ENCODE results near the gene TMEM179. TPM values are rescaled to one million over a fixed set of nuclear protein-coding genes. Genes with fewer than 3 reads are reported as not detected.
A peak's percentile ranks its signal among the peaks of the same experiment; 100 is the strongest.

Gene TMEM179
- total and polyA plus RNA-seq, 2 of the 13 experiments (the other 11 are each of a cell fraction or from before 2014, with no cell fraction given): not detected

- TF ChIP-seq ZBTB3 (CRISPR knock-in tag; IDR thresholded peaks at IDR 0.05; ENCODE audit: borderline replicate concordance, low read depth) (no peak), MTF2 (CRISPR knock-in tag; IDR thresholded peaks at IDR 0.05; ENCODE audit: borderline replicate concordance) (peak; percentile 65; the same call in 1 of the 2 replicates), ZNF687 (CRISPR knock-in tag; IDR thresholded peaks at IDR 0.05) (peak; percentile 75), GABPB1 (CRISPR knock-in tag; IDR thresholded peaks at IDR 0.05) (peak; percentile 51; the same call in 1 of the 2 replicates), FOSL2 (CRISPR knock-in tag; IDR thresholded peaks at IDR 0.05) (peak; percentile 40; the same call in 1 of the 2 replicates), SRSF9 (IDR thresholded peaks at IDR 0.05; ENCODE audit: borderline replicate concordance, insufficient read depth, low read depth, low read length, poor library complexity, severe bottlenecking) (no peak), ZSCAN5A (CRISPR knock-in tag; IDR thresholded peaks at IDR 0.05; ENCODE audit: borderline replicate concordance) (no peak), MIER3 (CRISPR knock-in tag; IDR thresholded peaks at IDR 0.05; ENCODE audit: borderline replicate concordance) (no peak), NPAS2 (CRISPR knock-in tag; IDR thresholded peaks at IDR 0.05; ENCODE audit: borderline replicate concordance) (no peak), BORCS8-MEF2B (CRISPR knock-in tag; IDR thresholded peaks at IDR 0.05) (peak; percentile 75; the same call in 1 of the 2 replicates), ZNF883 (CRISPR knock-in tag; IDR thresholded peaks at IDR 0.05; ENCODE audit: not compliant biosample characterization) (peak; percentile 21), THAP11 (CRISPR knock-in tag; IDR thresholded peaks at IDR 0.05) (0 out of 2 replicates have a peak, but pooled peaks have one; percentile 16), ELF1 (CRISPR knock-in tag; IDR thresholded peaks at IDR 0.05) (peak; percentile 6; the same call in 1 of the 2 replicates), ZNF788 (CRISPR knock-in tag; IDR thresholded peaks at IDR 0.05; ENCODE audit: borderline replicate concordance) (0 out of 2 replicates have a peak, but pooled peaks have one; percentile 35), TSC22D2 (CRISPR knock-in tag; IDR thresholded peaks at IDR 0.05; ENCODE audit: borderline replicate concordance) (0 out of 2 replicates have a peak, but pooled peaks have one; percentile 52), ZNF891 (CRISPR knock-in tag; IDR thresholded peaks at IDR 0.05) (0 out of 2 replicates have a peak, but pooled peaks have one; percentile 29), ZNF746 (CRISPR knock-in tag; IDR thresholded peaks at IDR 0.05) (0 out of 2 replicates have a peak, but pooled peaks have one; percentile 29), CENPT (CRISPR knock-in tag; IDR thresholded peaks at IDR 0.05; ENCODE audit: low read depth) (no peak), MAX (IDR thresholded peaks at IDR 0.05) (peak; percentile 41; the same call in 1 of the 2 replicates), ZIK1 (CRISPR knock-in tag; IDR thresholded peaks at IDR 0.05; ENCODE audit: borderline replicate concordance, low read depth) (no peak), SMC3 (IDR thresholded peaks at IDR 0.05; ENCODE audit: low read length) (peak; percentile 48; the same call in 1 of the 2 replicates), SPEN (CRISPR knock-in tag; IDR thresholded peaks at IDR 0.05; ENCODE audit: low read depth) (peak; percentile 48; the same call in 1 of the 2 replicates), SP5 (CRISPR knock-in tag; IDR thresholded peaks at IDR 0.05; ENCODE audit: borderline replicate concordance, low read depth) (0 out of 2 replicates have a peak, but pooled peaks have one; percentile 34)
These were observed 45.7 kb upstream of the TMEM179 start (continued) for GRCh38 chr14:104650057-104650980.

All from HepG2 (cell line).